ENCODE results near the gene ACADM.
"Not testable (repeated sequence)": the region's sequence is repeated elsewhere in the genome, so short reads cannot be mapped to it uniquely, and the experiment has no call there.

ACADM gene
- total RNA-seq = 38.7 to 163 (median 103) reads per million in 18 experiments

GRCh38 chr1:75724472-75725022, at the start of gene ACADM:
Gene ACADM (plus strand): TSS chr1:75724709. CDS start chr1:75724788, 79 bp downstream.
- peak; percentile 96 for DNase-seq

DNA sequence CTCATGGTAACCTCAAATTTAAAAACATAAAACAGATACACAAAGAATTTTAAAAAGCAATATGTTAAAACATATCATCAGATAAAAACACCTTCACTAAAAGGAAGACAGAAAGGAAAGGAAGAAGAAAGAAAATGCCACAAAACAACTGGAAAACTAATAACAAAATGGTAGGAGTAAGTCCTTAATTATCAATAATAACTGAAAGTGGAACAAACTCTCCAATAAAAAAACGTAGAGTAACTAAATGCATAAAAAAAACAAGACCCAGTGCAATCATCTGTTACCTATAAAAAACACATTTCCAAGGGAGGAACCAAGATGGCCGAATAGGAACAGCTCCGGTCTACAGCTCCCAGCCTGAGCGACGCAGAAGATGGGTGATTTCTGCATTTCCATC, 47.1 kb upstream of the ACADM start:
- no peak for DNase-seq

DNA sequence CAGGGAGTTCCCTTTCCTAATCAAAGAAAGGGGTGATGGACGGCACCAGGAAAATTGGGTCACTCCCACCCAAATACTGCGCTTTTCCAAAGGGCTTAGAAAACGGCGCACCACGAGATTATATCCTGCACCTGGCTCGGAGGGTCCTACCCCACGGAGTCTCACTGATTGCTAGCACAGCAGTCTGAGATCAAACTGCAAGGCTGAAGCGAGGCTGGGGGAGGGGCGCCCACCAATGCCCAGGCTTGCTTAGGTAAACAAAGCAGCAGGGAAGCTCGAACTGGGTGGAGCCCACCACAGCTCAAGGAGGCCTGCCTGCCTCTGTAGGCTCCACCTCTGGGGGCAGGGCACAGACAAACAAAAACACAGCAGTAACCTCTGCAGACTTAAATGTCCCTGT, 46.5 kb upstream of the ACADM start:
- DNase-seq = not testable (repeated sequence)

DNA sequence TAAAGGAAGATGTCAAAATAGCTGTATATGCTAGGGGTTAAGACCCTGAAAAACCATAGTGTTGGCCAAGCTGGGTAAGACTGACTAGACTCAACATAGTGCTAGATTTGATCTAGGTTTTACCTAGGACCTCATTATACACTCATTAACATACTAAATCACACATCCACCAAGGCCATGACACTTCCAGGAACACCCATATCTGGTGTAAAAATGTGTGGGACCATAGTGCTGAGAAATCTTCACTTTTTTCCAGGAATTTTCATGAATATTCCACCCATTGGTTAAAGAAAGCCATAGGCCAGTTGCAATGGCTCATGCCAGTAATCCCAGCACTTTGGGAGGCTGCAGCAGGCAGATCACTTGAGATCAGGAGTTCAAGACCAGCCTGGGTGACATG, 34.0 kb upstream of the ACADM start:
- no peak for DNase-seq

DNA sequence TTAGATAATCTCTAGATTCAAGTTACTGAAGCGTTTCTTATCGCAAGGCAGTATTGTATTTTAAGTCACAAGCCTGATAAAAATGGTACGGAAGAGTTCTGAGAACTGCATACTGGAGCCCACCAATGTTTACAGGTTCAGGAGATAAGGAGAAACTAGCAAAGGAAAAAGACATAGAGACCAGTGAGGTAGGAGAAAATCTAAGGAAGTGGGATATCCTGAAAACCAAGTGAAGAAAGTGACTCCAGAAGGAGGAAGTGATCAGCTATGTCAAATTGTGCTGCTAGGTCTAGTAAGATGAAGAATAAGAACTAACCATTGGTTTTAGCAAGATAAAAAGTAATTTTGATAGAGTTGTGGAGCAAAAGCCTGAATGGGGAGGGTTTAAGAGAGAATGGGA, 31.0 kb upstream of the ACADM start:
- no peak for DNase-seq

GRCh38 chr1:75696000-75696399, 28.5 kb upstream of the ACADM start:
- DNase-seq = no peak

GRCh38 chr1:75707191-75707590, 17.3 kb upstream of the ACADM start:
- DNase-seq = no peak

- DNase-seq = no peak
Observed at GRCh38 chr1:75708910-75709309, 15.6 kb upstream of the ACADM start.

- DNase-seq = no peak
Observed at GRCh38 chr1:75710832-75711231, 13.7 kb upstream of the ACADM start.

- no peak for DNase-seq
Observed at GRCh38 chr1:75711846-75712245, 12.7 kb upstream of the ACADM start.

- DNase-seq = no peak
Observed at GRCh38 chr1:75712306-75712705, 12.2 kb upstream of the ACADM start.

DNA sequence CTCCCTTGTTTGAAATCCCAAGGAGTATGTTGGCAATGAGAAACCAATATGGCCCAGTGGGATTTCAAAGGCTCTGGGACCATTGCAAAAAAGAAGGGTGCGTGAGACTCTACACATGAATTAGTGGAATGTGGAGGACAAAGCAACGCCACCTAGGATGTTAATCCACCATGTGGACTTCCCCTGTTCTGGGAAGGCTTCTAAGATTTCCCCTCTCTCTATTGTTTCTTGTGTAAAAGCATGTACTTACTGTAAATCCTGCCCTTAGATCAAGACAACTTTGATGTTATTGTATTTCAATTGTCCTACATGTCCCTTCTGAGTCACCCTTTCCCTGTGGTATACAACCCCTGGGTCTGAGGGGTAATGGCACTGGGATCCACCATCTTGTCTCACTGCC, 4.7 kb upstream of the ACADM start:
- DNase-seq = no peak

- DNase-seq = no peak
Observed at GRCh38 chr1:75720325-75720724, 4.2 kb upstream of the ACADM start.

DNA sequence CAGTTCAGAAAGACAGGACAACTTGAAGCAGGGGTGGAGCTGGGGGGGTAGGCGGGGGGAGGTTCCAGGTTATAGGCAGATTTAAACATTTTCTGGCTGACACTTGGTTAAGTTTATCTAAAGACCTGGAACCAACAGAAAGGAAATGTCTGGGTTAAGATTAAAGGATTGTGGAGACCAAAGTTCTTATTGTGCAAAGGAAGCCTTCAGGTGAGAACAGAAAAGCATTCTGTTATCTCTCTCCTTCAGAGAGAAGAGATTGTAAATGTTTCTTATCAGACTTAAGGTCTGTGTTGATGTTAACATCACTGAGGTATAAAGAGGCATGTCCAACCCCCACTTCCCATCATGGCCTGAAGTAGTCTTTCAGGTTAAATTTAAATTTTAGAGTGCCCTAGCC, 3.7 kb upstream of the ACADM start:
- DNase-seq = no peak

DNA sequence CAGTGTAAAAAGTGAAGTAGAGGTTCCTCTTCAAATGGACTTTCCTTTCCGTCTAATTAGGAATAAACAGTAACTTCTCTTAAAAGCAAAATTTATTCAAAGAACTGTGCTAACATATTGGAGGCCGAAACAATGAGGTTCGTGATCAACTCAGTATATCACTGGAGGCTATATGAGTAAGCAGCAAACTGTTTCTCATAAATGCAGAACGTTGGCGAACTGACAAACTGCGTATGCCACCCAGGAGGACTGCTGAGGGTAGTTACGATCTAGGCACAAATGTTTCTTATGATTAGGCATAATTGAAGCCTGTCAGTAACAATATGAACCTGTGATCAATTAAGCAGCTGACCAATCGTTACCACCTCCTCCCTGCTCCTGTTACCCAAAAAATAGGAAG, 2.3 kb upstream of the ACADM start:
- DNase-seq = not testable (repeated sequence)

DNA sequence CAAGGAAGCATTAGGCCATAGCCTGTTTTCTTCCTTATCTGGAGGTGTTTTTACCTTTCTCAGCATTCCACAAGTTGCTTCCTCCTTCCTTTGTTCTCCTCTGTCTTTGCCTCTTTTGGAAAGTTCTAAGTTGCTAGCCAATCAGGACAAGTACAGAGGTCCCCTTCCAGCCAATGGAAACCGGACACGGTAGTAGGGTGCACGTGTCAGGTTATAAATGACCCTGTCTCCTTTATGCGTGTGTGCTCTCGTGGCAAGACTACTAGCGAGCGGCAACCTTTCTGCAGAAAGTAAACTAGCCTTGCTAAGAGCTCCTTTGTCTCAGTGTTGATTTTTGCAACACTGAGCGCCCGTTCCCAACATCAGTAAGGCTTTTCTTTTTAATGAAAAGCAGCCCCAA, 1.5 kb upstream of the ACADM start:
- DNase-seq = no peak

DNA sequence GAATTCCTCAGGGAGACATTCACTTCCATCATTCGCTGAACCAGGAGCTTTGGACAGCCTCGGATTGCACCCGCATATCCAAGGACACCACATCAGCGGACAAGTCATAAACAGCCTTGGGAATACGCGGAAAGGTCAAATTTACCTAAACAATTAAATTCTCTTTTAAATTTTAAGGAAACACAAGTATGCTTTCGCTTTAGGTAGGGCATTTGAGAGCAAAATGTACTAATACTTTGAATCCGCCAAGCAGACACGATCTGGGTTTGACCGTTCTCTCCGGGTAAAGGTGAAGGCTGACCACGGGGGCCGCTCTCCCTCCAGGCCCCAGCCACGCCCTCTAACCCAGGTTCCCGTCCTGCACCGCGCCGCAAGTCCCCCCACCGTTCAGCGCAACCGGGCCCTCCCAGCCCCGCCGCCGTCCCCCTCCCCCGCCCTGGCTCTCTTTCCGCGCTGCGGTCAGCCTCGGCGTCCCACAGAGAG, 479 bp upstream of the ACADM start:
- peak; percentile 50 to 79 for DNase-seq

GRCh38 chr1:75725266-75725665, 757 bp downstream of the ACADM start:
- peak; percentile 50 to 54 for DNase-seq

DNA sequence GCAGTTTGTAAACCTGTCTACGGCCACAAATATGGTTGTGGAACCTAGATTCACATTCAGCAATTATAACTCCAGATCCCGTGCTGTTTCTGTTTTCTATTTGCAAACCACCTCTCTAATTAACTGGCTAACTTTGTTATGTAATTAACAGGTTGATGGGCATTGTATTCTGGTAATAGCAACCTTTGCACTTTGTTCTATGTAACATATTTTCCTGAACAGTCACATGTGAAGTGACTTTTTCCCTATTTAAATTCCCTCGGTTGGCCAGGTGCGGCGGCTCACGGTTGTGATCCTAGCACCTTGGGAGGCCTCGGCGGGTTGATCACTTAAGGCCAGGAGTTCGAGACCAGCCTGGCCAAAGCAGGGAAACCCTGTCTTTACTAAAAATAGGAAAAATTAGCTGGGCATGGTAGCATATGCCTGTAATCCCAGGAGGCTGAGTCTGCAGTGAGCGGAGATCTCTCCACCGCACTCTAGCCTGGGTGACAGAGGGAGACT, 1.4 kb downstream of the ACADM start:
- DNase-seq = no peak

DNA sequence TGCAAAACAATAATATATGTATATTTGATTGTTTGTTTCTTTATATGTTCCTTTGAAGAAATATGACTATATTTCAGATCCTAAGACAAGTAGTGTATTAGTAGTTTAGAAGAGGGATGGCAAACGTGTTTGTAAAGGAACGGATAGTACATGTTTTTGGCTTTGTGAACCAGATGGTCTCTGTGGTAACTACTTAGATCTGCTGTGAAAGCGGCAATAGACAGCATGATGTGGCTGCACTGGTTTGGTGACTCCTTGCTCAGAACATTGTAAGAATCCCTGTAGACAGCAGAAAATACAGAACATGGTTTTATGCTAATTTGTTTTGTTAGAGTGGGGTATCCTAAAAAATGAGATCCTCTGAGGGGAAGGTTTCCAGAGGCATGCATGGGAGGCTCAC, 3.1 kb downstream of the ACADM start:
- no peak for DNase-seq

GRCh38 chr1:75730432-75730831, 5.9 kb downstream of the ACADM start:
- no peak for DNase-seq

- no peak for DNase-seq
Observed at GRCh38 chr1:75731881-75732280, 7.4 kb downstream of the ACADM start.

GRCh38 chr1:75732703-75733102, 8.2 kb downstream of the ACADM start:
- no peak for DNase-seq

- no peak for DNase-seq
Observed at GRCh38 chr1:75733661-75734060, 9.2 kb downstream of the ACADM start.

GRCh38 chr1:75736016-75736415, 11.5 kb downstream of the ACADM start:
- no peak for DNase-seq

Data from inflammatory macrophage (primary cell).